GM23248 (cell line): ENCODE data around the gene TECPR2. TPM values are rescaled to one million over a fixed set of nuclear protein-coding genes. Genes with fewer than 3 reads are reported as not detected.

ENCODE experiments used
- DNase-seq: peaks from one replicate; pipeline ENCODE4 v3.0.0-alpha.2; 2015
- H2AFZ ChIP-seq: fragments of 200-600 bp; sonication (generic); 2 replicates; pipeline ENCODE4 v1.6.1; 2016; ENCODE audit warnings: antibody characterized with exemption
- H3F3A ChIP-seq: fragments of 200-600 bp; sonication (generic); 2 replicates; pipeline ENCODE4 v1.6.1; 2016; ENCODE audit warnings: mild to moderate bottlenecking, antibody characterized with exemption, mixed run types; ENCODE audit not compliant: insufficient read depth
- H3K27ac ChIP-seq: fragments of 200-600 bp; sonication (generic); 2 replicates; pipeline ENCODE4 v1.5.1; 2016; ENCODE audit warnings: mild to moderate bottlenecking
- H3K27me3 ChIP-seq: fragments of 200-600 bp; sonication (generic); replicated peaks from 2 replicates; pipeline ENCODE4 v1.6.1; 2016; ENCODE audit warnings: mild to moderate bottlenecking; ENCODE audit not compliant: insufficient read depth
- H3K36me3 ChIP-seq: fragments of 200-600 bp; sonication (generic); 2 replicates; pipeline ENCODE4 v1.6.1; 2016; ENCODE audit warnings: low read depth, mild to moderate bottlenecking
- H3K4me1 ChIP-seq: fragments of 200-600 bp; sonication (generic); 2 replicates; pipeline ENCODE4 v1.6.1; 2016; ENCODE audit warnings: mild to moderate bottlenecking; ENCODE audit not compliant: insufficient read depth
- H3K4me2 ChIP-seq: fragments of 200-600 bp; sonication (generic); one replicate; pipeline ENCODE4 v1.6.1; 2016; ENCODE audit warnings: mild to moderate bottlenecking; ENCODE audit not compliant: unreplicated experiment
- H3K4me3 ChIP-seq: fragments of 200-600 bp; sonication (generic); 2 replicates; pipeline ENCODE4 v1.5.1; 2016; ENCODE audit warnings: mild to moderate bottlenecking
- H3K79me2 ChIP-seq: fragments of 200-600 bp; sonication (generic); 2 replicates; pipeline ENCODE4 v1.6.1; 2016; ENCODE audit warnings: mild to moderate bottlenecking; ENCODE audit not compliant: insufficient read depth
- H3K9ac ChIP-seq: fragments of 200-600 bp; sonication (generic); 2 replicates; pipeline ENCODE4 v1.6.1; 2016; ENCODE audit warnings: mild to moderate bottlenecking
- H3K9me2 ChIP-seq: fragments of 200-600 bp; sonication (generic); 2 replicates; pipeline ENCODE4 v1.6.1; 2016; ENCODE audit warnings: mixed run types, mild to moderate bottlenecking, moderate library complexity; ENCODE audit not compliant: insufficient read depth
- H3K9me3 ChIP-seq: fragments of 200-600 bp; sonication (generic); one replicate; pipeline ENCODE4 v1.6.1; 2017; ENCODE audit warnings: low read depth
- H4K20me1 ChIP-seq: fragments of 200-600 bp; sonication (generic); 2 replicates; pipeline ENCODE4 v1.6.0; 2016; ENCODE audit not compliant: insufficient read depth
- EZH2 ChIP-seq: fragments of 200-600 bp; sonication (generic); IDR thresholded peaks from 2 replicates; pipeline ENCODE4 v1.6.1; 2018; ENCODE audit warnings: antibody characterized with exemption, mild to moderate bottlenecking; ENCODE audit not compliant: insufficient read depth, poor library complexity, severe bottlenecking
- EZH2phosphoT487 ChIP-seq: fragments of 200-600 bp; sonication (generic); IDR thresholded peaks from 2 replicates; pipeline ENCODE4 v1.6.1; 2018; ENCODE audit warnings: antibody characterized with exemption, moderate library complexity, mild to moderate bottlenecking, low read depth; ENCODE audit not compliant: insufficient read depth
- WGBS, 2 experiments: methylation state at CpG; one replicate each; pipeline ENCODE4 v1.1.6; 2015 to 2017; ENCODE audit warnings: low lambda C conversion rate in 2 of 2, low coverage in 1 of 2; ENCODE audit errors: missing lambda C conversion rate in 2 of 2; 5-methylcytosine and 5-hydroxymethylcytosine counted together
- in situ Hi-C: fragments of 300-500 bp; cut with MboI; formaldehyde crosslinking; loops from 2 replicates; pipeline ENCODE4 v1.15.0; 2020
- polyA plus RNA-seq: library from polyadenylated mRNA; unstranded; fragments of >200 nt; fragmentation: Nextera tagmentation; extraction: Ambion mirVana; gene quantifications from 2 replicates; pipeline ENCODE4 v1.2.1, GENCODE V29; 2016
- total RNA-seq: library from RNA; depleted of rRNA; stranded (reverse); fragments of >200 nt; shearing (Covaris generic); gene quantifications from 2 replicates; pipeline ENCODE4 v1.2.3, GENCODE V29; 2014

TECPR2 gene
- total and polyA plus RNA-seq, 2 experiments from 2014 or later, result 11.4 to 15.8 TPM

- Histone ChIP-seq H3K36me3 (peaks cover 9% of the 10 kb centered on the region; the same call in 1 of the 2 replicates), H3K4me1 (no peaks in the 10 kb centered on the region), H3F3A (no peaks in the 10 kb centered on the region), H3K79me2 (no peaks in the 10 kb centered on the region), H3K4me2 (no peak overlapping the region), H3K9me3 (no peaks in the 10 kb centered on the region), H4K20me1 (no peaks in the 10 kb centered on the region), H3K4me3 (no peak overlapping the region), H3K27me3 (no peaks in the 10 kb centered on the region), H2AFZ (no peak overlapping the region), H3K9me2 (no peaks in the 10 kb centered on the region), H3K27ac (no peak overlapping the region), H3K9ac (no peak overlapping the region)
- DNase-seq, result no peak
- TF ChIP-seq EZH2 (no peak), EZH2phosphoT487 (no peak)
- in situ Hi-C loops, result no loop called here
- 59 to 65% methylated on average over 5 of the region's 5 CpGs for WGBS, 2 experiments
Measured at GRCh38 chr14:102454711-102455110, 92.0 kb downstream of the TECPR2 start.

DNA sequence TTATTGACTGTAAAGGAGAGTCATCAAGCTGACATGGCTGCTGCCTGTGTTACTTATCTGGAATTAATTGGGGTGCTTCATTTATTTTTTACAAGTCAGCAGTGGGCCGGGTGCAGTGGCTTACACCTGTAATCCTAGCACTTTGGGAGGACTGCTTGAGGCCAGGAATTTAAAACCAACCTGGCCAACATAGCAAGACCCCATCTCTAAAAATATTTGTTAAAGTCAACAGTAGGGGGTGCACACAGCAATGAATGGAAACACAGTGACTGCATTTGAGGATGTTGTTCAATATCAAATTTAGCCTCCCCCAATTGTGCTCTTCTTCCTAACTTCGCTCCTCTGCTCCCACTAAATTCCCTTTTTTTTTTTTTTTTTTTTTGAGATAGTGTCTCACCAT is 94.8 kb downstream of the TECPR2 start:
- no peak overlapping the region for H2AFZ ChIP-seq
- H3K79me2 ChIP-seq, result no peaks in the 10 kb centered on the region
- no peaks in the 10 kb centered on the region; the same call in 1 of the 2 replicates for H3K36me3 ChIP-seq
- in situ Hi-C loops, result no loop called here
- no peak overlapping the region for H3K4me2 ChIP-seq
- H3K27ac ChIP-seq, result no peak overlapping the region
- no peaks in the 10 kb centered on the region for H3K27me3 ChIP-seq
- TF ChIP-seq EZH2phosphoT487 (no peak), EZH2 (no peak)
- DNase-seq, result no peak
- H3K9me3 ChIP-seq, result no peaks in the 10 kb centered on the region
- H3F3A ChIP-seq, result peaks cover 5% of the 10 kb centered on the region; the same call in 1 of the 2 replicates
- H4K20me1 ChIP-seq, result no peaks in the 10 kb centered on the region
- H3K9me2 ChIP-seq, result no peaks in the 10 kb centered on the region
- H3K4me1 ChIP-seq, result no peaks in the 10 kb centered on the region
- no peak overlapping the region for H3K4me3 ChIP-seq
- WGBS, 2 experiments, result 93 to 98% methylated on average over 2 of the region's 2 CpGs
- no peak overlapping the region for H3K9ac ChIP-seq

GRCh38 chr14:102461490-102462338 is 99.0 kb downstream of the TECPR2 start:
- Histone ChIP-seq H3K4me2 (no peak overlapping the region), H3K9ac (no peak overlapping the region), H3K4me3 (no peak overlapping the region), H4K20me1 (no peaks in the 10 kb centered on the region), H3K4me1 (no peaks in the 10 kb centered on the region), H3F3A (peaks cover 5% of the 10 kb centered on the region; the same call in 1 of the 2 replicates), H2AFZ (no peak overlapping the region), H3K79me2 (no peaks in the 10 kb centered on the region), H3K36me3 (no peaks in the 10 kb centered on the region; the same call in 1 of the 2 replicates), H3K27me3 (no peaks in the 10 kb centered on the region), H3K27ac (no peak overlapping the region), H3K9me3 (no peaks in the 10 kb centered on the region), H3K9me2 (no peaks in the 10 kb centered on the region)
- no peak for TF ChIP-seq EZH2phosphoT487
- TF ChIP-seq EZH2, result no peak
- WGBS, 2 experiments, result 77 to 78% methylated on average over 14 of the region's 14 CpGs
- in situ Hi-C loops, result no loop called here
- no peak for DNase-seq

DNA sequence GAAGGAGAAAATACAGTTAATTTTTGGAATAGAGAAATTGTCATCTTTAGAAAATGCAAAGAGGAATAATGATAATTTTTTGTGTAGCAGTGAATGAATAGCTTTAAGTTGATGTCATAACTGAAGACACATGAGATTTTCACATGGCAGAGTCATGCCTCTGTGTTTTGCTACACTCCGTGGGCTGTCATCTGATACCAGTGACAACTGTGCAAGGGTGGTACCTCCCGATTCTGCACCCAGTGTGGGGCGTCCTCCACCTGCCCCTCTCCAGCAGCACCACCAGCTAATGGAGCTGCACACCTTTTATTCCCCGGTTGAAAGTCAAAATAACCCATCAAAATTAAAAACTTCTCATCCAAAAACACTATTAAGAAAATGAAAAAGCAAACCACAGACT is 99.7 kb downstream of the TECPR2 start:
- no peak overlapping the region for H3K4me2 ChIP-seq
- H3K9ac ChIP-seq, result no peak overlapping the region
- no peaks in the 10 kb centered on the region for H3K9me3 ChIP-seq
- H3F3A ChIP-seq, result peaks cover 5% of the 10 kb centered on the region; the same call in 1 of the 2 replicates
- H3K79me2 ChIP-seq, result no peaks in the 10 kb centered on the region
- no peak overlapping the region for H3K4me3 ChIP-seq
- DNase-seq, result peak; percentile 36
- in situ Hi-C loops, result no loop called here
- TF ChIP-seq EZH2phosphoT487, result no peak
- no peak for TF ChIP-seq EZH2
- WGBS, 2 experiments, result 44 to 48% methylated on average over 4 of the region's 4 CpGs
- H3K4me1 ChIP-seq, result no peaks in the 10 kb centered on the region
- no peak overlapping the region for H2AFZ ChIP-seq
- H4K20me1 ChIP-seq, result no peaks in the 10 kb centered on the region
- no peak overlapping the region for H3K27ac ChIP-seq
- H3K9me2 ChIP-seq, result no peaks in the 10 kb centered on the region
- H3K36me3 ChIP-seq, result no peaks in the 10 kb centered on the region; the same call in 1 of the 2 replicates
- no peaks in the 10 kb centered on the region for H3K27me3 ChIP-seq
